ENCODE measurements around the gene BRSK1.

GRCh38 chr19:55341171-55341588, 57.4 kb downstream of the BRSK1 start:
- TF ChIP-seq EZH2 (IDR thresholded peaks at IDR 0.05) (no peak), CTCF (IDR thresholded peaks at IDR 0.05) (no peak), EZH2phosphoT487 (IDR thresholded peaks at IDR 0.05) (no peak)

Data from neural progenitor cell (in vitro differentiated cells).